Esophagus squamous epithelium (tissue), 4 donors: ENCODE measurements around the gene AQP5.

ENCODE experiments used
- CTCF ChIP-seq, 6 experiments: fragments of 450-650 bp in 4 of 6; fragments of 200-600 bp in 2 of 6; sonication (generic) in 2 of 6; IDR thresholded peaks; one replicate each; pipeline ENCODE4 v1.5.1; 2016 to 2019; ENCODE audit warnings: antibody characterized with exemption in 6 of 6, mild to moderate bottlenecking in 4 of 6, moderate library complexity in 4 of 6
- POLR2A ChIP-seq, 4 donors: fragments of 450-650 bp; IDR thresholded peaks; one replicate each; pipeline ENCODE4 v1.6.1; 2017; ENCODE audit warnings: antibody characterized with exemption in 4 of 4, mild to moderate bottlenecking in 4 of 4, moderate library complexity in 3 of 4

GRCh38 chr12:49943625-49943960 lies 18.1 kb upstream of the AQP5 start:
- TF ChIP-seq POLR2A (IDR thresholded peaks at IDR 0.05), result no peak
- no peak for TF ChIP-seq CTCF (IDR thresholded peaks at IDR 0.05)
